Measurements from ENCODE around the gene PSMF1.

Gene PSMF1

GRCh38 chr20:1103751-1104150 is 14.7 kb upstream of the PSMF1 start:
- TF ChIP-seq NFRKB (IDR thresholded peaks at IDR 0.05) (no peak), CTBP1 (IDR thresholded peaks at IDR 0.05; ENCODE audit: borderline replicate concordance) (no peak), FOXA1 (IDR thresholded peaks at IDR 0.05) (no peak), SP1 (IDR thresholded peaks at IDR 0.05) (no peak), LEF1 (IDR thresholded peaks at IDR 0.05; ENCODE audit: borderline replicate concordance) (no peak), ELF4 (IDR thresholded peaks at IDR 0.05) (no peak), FOXM1 (IDR thresholded peaks at IDR 0.05; ENCODE audit: borderline replicate concordance) (no peak), FOXK2 (IDR thresholded peaks at IDR 0.05) (no peak), BHLHE40 (IDR thresholded peaks at IDR 0.05; ENCODE audit: borderline replicate concordance) (no peak), SUZ12 (IDR thresholded peaks at IDR 0.05) (no peak), ZNF384 (IDR thresholded peaks at IDR 0.05) (no peak), ARNT (IDR thresholded peaks at IDR 0.05) (no peak)
- CTCF ChIA-PET: no interaction called here
- DNase-seq (ENCODE audit: extremely low spot score): no peak
- POLR2A ChIA-PET: no interaction called here

DNA sequence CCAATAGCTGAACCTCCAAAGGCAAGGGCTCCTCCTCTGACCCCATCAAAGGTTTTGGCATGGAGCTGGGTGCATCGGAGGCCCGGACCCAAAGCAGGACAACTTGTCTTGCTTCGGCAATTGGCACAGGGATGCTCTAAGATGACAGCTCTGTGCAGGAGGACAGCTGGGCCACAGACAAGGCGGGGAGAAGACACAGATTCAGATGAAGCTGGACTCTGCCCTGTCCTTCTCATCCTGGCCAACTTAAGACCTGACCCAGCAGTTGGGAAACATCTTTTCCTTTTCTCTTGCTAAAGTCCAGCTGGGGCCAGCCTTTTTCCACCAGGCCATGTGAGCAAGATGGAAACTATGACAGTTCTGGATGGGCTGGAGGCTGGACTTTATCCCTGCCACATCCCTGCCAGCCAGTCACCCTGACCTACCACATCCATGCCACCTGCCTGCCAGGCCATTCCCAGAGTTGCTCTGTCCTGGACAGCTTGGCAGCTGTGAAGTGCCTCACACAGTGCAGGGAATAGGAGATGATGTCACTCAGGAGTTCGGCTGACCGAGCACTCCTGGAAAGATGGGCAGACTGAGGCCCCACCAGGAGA is 12.7 kb upstream of the PSMF1 start:
- POLR2A ChIA-PET: no interaction called here
- TF ChIP-seq FOXK2 (IDR thresholded peaks at IDR 0.05) (no peak), SUZ12 (IDR thresholded peaks at IDR 0.05) (no peak), PKNOX1 (IDR thresholded peaks at IDR 0.05) (no peak), L3MBTL2 (conservative IDR thresholded peaks at IDR 0.05) (no peak), LEF1 (IDR thresholded peaks at IDR 0.05; ENCODE audit: borderline replicate concordance) (no peak), FOXA1 (IDR thresholded peaks at IDR 0.05) (no peak), BHLHE40 (IDR thresholded peaks at IDR 0.05; ENCODE audit: borderline replicate concordance) (no peak), SP1 (IDR thresholded peaks at IDR 0.05) (no peak), ARNT (IDR thresholded peaks at IDR 0.05) (no peak)
- CTCF ChIA-PET: no interaction called here
- DNase-seq (ENCODE audit: extremely low spot score): no peak

GRCh38 chr20:1107176-1107575 is 11.2 kb upstream of the PSMF1 start:
- CTCF ChIA-PET: no interaction called here
- DNase-seq (ENCODE audit: extremely low spot score): no peak
- TF ChIP-seq PKNOX1 (IDR thresholded peaks at IDR 0.05) (no peak), FOXK2 (IDR thresholded peaks at IDR 0.05) (no peak), SP1 (IDR thresholded peaks at IDR 0.05) (no peak), TARDBP (IDR thresholded peaks at IDR 0.05) (no peak), FOXM1 (IDR thresholded peaks at IDR 0.05; ENCODE audit: borderline replicate concordance) (no peak), HDGF (IDR thresholded peaks at IDR 0.05; ENCODE audit: borderline replicate concordance) (no peak), ZNF384 (IDR thresholded peaks at IDR 0.05) (no peak), SUZ12 (IDR thresholded peaks at IDR 0.05) (no peak), BHLHE40 (IDR thresholded peaks at IDR 0.05; ENCODE audit: borderline replicate concordance) (no peak), ELF4 (IDR thresholded peaks at IDR 0.05) (no peak), LEF1 (IDR thresholded peaks at IDR 0.05; ENCODE audit: borderline replicate concordance) (no peak), L3MBTL2 (conservative IDR thresholded peaks at IDR 0.05) (no peak)
- POLR2A ChIA-PET: no interaction called here

GRCh38 chr20:1108437-1108920 is 9.9 kb upstream of the PSMF1 start:
- peak; percentile 73 for DNase-seq (ENCODE audit: extremely low spot score)
- TF ChIP-seq TARDBP (IDR thresholded peaks at IDR 0.05) (no peak), SP1 (IDR thresholded peaks at IDR 0.05) (no peak), LEF1 (IDR thresholded peaks at IDR 0.05; ENCODE audit: borderline replicate concordance) (no peak), ARNT (IDR thresholded peaks at IDR 0.05) (no peak), SUZ12 (IDR thresholded peaks at IDR 0.05) (no peak)
- ChIA-PET POLR2A (interaction anchor here (0.6 kb wide), 1 partner anchor 9 kb away, joined by 3 read pairs; no protein-coding TSS in a partner anchor), CTCF (interaction anchor here (0.6 to 1.1 kb wide), 4 partner anchors 12 to 135 kb away, joined by 3 to 4 read pairs (median 3); no protein-coding TSS in a partner anchor)

DNA sequence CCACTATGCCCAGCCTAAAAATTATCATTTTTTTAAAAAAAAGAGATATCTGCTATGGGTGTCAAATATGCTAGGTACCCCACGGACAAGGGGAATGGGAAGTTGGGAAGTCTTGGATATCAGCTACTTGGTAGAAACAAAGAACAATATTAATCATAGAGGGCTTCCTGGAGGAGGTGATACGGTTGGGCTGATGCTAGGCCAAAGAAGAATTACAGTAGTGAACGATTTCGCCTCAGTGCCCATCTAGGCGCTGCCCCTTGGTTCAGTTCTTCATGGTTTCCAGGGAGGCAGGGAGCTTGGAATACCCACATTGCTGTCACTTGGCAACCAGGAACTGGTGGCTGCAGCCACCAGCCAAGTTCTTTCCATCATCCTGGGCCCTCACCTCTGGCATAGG is 5.5 kb upstream of the PSMF1 start:
- DNase-seq (ENCODE audit: extremely low spot score): no peak

DNA sequence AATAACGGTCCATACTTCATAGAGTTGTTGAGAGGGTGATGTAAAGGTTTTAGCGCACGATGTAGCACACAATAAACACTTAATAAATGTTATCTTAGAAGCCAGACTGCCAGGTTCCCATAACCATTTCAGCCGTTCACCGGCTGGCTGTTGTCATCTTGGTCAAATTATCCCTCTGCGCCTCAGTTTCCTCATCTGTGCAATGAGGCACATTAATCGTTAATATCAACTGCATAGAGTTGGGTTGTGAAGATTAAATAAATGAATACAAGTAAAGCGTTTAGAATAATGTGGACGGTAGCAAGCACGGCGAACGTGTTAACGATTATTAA is 432 bp upstream of the PSMF1 start:
- no peak for TF ChIP-seq BHLHE40 (IDR thresholded peaks at IDR 0.05; ENCODE audit: borderline replicate concordance)
- TF ChIP-seq SUZ12 (IDR thresholded peaks at IDR 0.05): no peak
- no peak for TF ChIP-seq HDGF (IDR thresholded peaks at IDR 0.05; ENCODE audit: borderline replicate concordance)
- TF ChIP-seq FOXK2 (IDR thresholded peaks at IDR 0.05): no peak
- TF ChIP-seq CTBP1 (IDR thresholded peaks at IDR 0.05; ENCODE audit: borderline replicate concordance): no peak
- no peak for TF ChIP-seq FOXA1 (IDR thresholded peaks at IDR 0.05)
- no peak for TF ChIP-seq FOXM1 (IDR thresholded peaks at IDR 0.05; ENCODE audit: borderline replicate concordance)
- TF ChIP-seq PKNOX1 (IDR thresholded peaks at IDR 0.05): no peak
- TF ChIP-seq ELF4 (IDR thresholded peaks at IDR 0.05): no peak
- no peak for TF ChIP-seq TARDBP (IDR thresholded peaks at IDR 0.05)
- TF ChIP-seq L3MBTL2 (conservative IDR thresholded peaks at IDR 0.05): no peak
- TF ChIP-seq SP1 (IDR thresholded peaks at IDR 0.05): no peak
- TF ChIP-seq NFRKB (IDR thresholded peaks at IDR 0.05): no peak
- TF ChIP-seq ZNF384 (IDR thresholded peaks at IDR 0.05): no peak
- TF ChIP-seq ARNT (IDR thresholded peaks at IDR 0.05): no peak
- TF ChIP-seq LEF1 (IDR thresholded peaks at IDR 0.05; ENCODE audit: borderline replicate concordance): no peak
- CTCF ChIA-PET: no interaction called here
- POLR2A ChIA-PET: interaction anchor here (0.7 kb wide), 1 partner anchor 9 kb away, joined by 3 read pairs; no protein-coding TSS in a partner anchor

More for the DNA sequence above, 5.5 kb upstream of the PSMF1 start:
- ChIA-PET CTCF (no interaction called here), POLR2A (no interaction called here)
- no peak for TF ChIP-seq ZNF384 (IDR thresholded peaks at IDR 0.05)

More for the DNA sequence above, 432 bp upstream of the PSMF1 start:
- DNase-seq (ENCODE audit: extremely low spot score): no peak
